H54 (cell line): Measurements from ENCODE around the gene RORB.
A peak's percentile ranks its signal among the peaks of the same experiment; 100 is the strongest.

Experiments
- DNase-seq: peaks from one replicate; pipeline ENCODE4 v3.0.0; 2011; ENCODE audit warnings: low spot score, mixed read lengths; ENCODE audit not compliant: insufficient read length
- FAIRE-seq: peaks from 3 replicates; lab custom pipeline; 2011; peaks lifted over from hg19 to GRCh38; lab: Jason Lieb, UNC
- POLR2A ChIP-seq: IDR thresholded peaks from 2 replicates; pipeline ENCODE4 v1.6.1; 2011; ENCODE audit warnings: low read depth, mild to moderate bottlenecking, low read length

The RORB gene

DNA sequence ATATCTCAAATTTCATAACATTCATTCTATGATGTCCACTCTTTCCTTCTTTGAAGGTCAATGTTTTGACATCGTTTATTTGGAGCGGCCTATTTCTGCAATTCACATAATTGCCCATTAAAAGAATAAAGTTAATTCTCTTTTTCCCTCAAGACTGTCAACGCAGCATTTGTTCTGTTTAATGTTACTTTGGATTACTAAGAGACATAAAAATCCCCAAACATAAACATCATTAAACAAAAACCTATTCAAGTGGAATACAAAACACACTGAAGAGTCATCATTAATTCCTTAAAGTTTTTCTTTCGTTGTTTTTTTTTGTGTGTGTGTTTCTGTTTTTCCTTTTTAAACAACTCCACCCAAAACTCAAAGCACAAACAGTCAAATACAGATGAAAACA, 239.5 kb downstream of the RORB start:
- no peak for FAIRE-seq
- DNase-seq, result no peak
- no peak for TF ChIP-seq POLR2A

DNA sequence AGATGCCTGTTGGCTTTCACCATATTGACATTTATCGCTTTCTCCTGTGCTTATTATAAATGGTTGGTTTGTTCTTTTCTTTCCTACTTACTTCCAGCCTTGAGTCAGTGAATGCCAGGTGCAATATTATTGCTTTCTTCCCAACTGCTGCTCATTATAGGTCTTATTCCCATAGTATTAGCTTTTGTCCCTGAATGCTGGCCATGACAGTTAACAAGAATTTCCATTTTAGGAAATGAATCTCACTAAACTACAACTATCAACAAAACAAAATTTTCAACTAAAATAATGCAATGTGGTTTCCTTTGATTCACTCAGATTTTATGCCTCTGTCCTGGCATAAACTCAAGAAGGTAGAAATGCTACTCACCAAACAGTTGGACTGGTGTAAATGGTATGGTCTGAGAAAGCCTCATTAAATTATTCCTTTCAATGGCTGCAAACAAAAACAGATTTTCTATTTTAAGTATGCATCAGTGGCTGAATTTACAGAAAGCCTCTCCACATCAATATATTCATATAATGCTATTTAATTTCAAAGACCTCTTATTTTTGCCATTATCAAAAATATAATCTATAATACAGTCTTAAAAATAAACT, 245.2 kb downstream of the RORB start:
- no peak for TF ChIP-seq POLR2A
- peak; percentile 43 for FAIRE-seq
- DNase-seq, result no peak
